Measurements from ENCODE around the gene LARP7. TPM values are rescaled to one million over a fixed set of nuclear protein-coding genes. Genes with fewer than 3 reads are reported as not detected.
"Not testable (repeated sequence)": the region's sequence is repeated elsewhere in the genome, so short reads cannot be mapped to it uniquely, and the experiment has no call there.

LARP7 gene
- total RNA-seq, 3 donors from 2014 or later = 39.3 to 57.5 (median 51.8) TPM

GRCh38 chr4:112633477-112634235 lies 3.3 kb upstream of the LARP7 start:
- DNase-seq (ENCODE audit: low spot score in 2 of 2) = no peak
- H3K9me3 ChIP-seq = no peaks in the 10 kb centered on the region
- no peak overlapping the region for H3K27ac ChIP-seq
- H3K4me3 ChIP-seq = no peak overlapping the region
- intact Hi-C loops (cut with DNase I; ENCODE audit: low total_unique reads) = no loop called here
- TF ChIP-seq, protein P1, sequence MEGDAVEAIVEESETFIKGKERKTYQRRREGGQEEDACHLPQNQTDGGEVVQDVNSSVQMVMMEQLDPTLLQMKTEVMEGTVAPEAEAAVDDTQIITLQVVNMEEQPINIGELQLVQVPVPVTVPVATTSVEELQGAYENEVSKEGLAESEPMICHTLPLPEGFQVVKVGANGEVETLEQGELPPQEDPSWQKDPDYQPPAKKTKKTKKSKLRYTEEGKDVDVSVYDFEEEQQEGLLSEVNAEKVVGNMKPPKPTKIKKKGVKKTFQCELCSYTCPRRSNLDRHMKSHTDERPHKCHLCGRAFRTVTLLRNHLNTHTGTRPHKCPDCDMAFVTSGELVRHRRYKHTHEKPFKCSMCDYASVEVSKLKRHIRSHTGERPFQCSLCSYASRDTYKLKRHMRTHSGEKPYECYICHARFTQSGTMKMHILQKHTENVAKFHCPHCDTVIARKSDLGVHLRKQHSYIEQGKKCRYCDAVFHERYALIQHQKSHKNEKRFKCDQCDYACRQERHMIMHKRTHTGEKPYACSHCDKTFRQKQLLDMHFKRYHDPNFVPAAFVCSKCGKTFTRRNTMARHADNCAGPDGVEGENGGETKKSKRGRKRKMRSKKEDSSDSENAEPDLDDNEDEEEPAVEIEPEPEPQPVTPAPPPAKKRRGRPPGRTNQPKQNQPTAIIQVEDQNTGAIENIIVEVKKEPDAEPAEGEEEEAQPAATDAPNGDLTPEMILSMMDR (IDR thresholded peaks at IDR 0.05) = peak in 2 of 3 donors; percentile 18 to 36
- no peak for TF ChIP-seq POLR2AphosphoS5 (IDR thresholded peaks at IDR 0.05)
- TF ChIP-seq POLR2A (IDR thresholded peaks at IDR 0.05) = no peak
- H3K36me3 ChIP-seq = no peaks in the 10 kb centered on the region
- H3K27me3 ChIP-seq = no peaks in the 10 kb centered on the region
- H3K4me1 ChIP-seq = peaks cover 0 to 7% of the 10 kb centered on the region in 2 donors

GRCh38 chr4:112637552-112637866 lies 566 bp downstream of the LARP7 start:
- H3K27ac ChIP-seq = peak overlapping the region; percentile 98
- no peak for DNase-seq (ENCODE audit: low spot score in 2 of 2)
- H3K4me1 ChIP-seq = peaks cover 0 to 9% of the 10 kb centered on the region in 2 donors
- H3K9me3 ChIP-seq = no peaks in the 10 kb centered on the region
- peak overlapping the region; percentile 49 to 75 (median 63) for H3K4me3 ChIP-seq
- H3K27me3 ChIP-seq = no peaks in the 10 kb centered on the region
- intact Hi-C loops (cut with DNase I; ENCODE audit: low total_unique reads) = no loop called here
- no peaks in the 10 kb centered on the region for H3K36me3 ChIP-seq
- TF ChIP-seq, protein P1 (IDR thresholded peaks at IDR 0.05) = no peak
- TF ChIP-seq POLR2AphosphoS5 (IDR thresholded peaks at IDR 0.05) (no peak), POLR2A (IDR thresholded peaks at IDR 0.05) (no peak)

GRCh38 chr4:112642526-112642925 lies 5.6 kb downstream of the LARP7 start:
- TF ChIP-seq, protein P1 (IDR thresholded peaks at IDR 0.05) = no peak
- no peak overlapping the region for H3K27ac ChIP-seq
- no peaks in the 10 kb centered on the region for H3K36me3 ChIP-seq
- DNase-seq (ENCODE audit: low spot score in 2 of 2) = no peak
- intact Hi-C loops (cut with DNase I; ENCODE audit: low total_unique reads) = loop anchor here (10.0 kb wide), 1 partner anchor 122 kb away; no protein-coding TSS in a partner anchor
- H3K9me3 ChIP-seq = no peaks in the 10 kb centered on the region
- H3K4me3 ChIP-seq = no peak overlapping the region
- peaks cover 0 to 9% of the 10 kb centered on the region in 2 donors for H3K4me1 ChIP-seq
- no peaks in the 10 kb centered on the region for H3K27me3 ChIP-seq

DNA sequence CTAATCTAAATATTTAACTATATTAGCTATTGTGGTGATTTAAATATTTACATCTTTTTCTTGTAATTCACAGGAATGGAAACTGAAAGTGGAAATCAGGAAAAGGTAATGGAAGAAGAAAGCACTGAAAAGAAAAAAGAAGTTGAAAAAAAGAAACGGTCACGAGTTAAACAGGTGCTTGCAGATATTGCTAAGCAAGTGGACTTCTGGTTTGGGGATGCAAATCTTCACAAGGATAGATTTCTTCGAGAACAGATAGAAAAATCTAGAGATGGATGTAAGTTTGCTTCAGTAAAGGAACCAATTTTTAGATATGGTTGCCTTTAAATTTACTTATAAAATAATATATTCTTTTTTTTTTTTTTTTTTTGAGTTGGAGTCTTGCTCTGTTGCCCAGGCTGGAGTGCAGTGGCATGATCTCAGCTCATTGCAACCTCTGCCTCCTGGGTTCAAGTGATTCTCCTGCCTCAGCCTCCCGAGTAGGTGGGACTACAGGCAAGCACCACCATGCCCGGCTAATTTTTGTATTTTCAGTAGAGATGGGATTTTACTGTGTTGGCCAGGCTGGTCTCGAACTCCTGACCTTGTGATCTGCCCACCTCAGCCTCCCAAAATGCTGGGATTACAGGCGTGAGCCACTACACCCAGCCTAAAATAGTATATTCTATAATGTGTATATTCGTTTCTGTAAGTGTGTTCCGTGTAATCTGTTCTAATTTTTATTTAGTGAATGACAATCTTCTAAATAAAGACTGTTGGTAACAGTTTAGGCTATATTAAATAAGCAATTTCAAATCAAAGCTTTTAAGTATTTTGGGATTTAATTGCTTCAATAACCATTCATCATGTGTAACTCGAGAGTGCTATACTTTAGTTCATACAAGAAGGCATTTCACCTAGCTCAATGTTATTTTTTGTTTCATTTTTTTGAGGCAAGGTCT lies 7.9 kb downstream of the LARP7 start:
- H3K27me3 ChIP-seq; H3K4me3 ChIP-seq; H3K27ac ChIP-seq; H3K4me1 ChIP-seq; H3K9me3 ChIP-seq; H3K36me3 ChIP-seq; DNase-seq (ENCODE audit: low spot score in 2 of 2): not testable (repeated sequence)
- intact Hi-C loops (cut with DNase I; ENCODE audit: low total_unique reads) = loop anchor here (10.0 kb wide), 1 partner anchor 120 kb away; no protein-coding TSS in a partner anchor

DNA sequence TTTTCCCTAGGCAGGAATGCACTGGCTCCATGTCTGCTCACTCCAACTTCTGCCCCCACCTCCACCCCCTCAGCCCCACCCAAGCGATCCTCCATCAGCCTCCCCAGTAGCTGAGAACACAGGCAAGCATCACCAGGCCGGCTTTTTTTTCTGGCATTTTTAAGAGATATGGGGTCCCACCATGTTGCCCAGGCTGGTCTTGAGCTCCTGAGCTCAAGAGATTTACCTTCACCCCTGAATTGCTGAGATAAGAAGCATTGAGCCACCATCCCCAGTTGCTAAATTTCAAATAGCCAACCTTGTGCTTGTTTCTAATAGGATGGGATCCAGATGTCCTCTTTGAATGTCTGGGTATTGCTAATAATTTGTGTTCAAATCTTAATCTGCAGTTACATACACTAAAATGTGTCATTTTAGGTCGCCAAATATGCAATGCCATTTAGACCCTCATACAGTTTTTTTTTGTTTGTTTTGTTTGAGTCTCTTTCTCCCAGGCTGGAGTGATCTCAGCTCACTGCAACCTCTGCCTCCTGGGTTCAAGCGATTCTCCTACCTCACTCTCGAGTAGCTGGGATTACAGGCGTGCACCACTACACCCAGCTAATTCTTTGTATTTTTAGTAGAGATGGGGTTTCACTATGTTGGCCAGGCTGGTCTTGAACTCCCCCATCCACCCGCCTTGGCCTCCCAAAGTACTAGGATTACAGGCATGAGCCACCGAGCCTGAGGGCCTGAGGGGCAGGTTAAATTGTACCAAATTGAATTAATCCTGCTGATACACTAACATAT lies 8.8 kb downstream of the LARP7 start:
- Histone ChIP-seq H3K4me1 (no peaks in the 10 kb centered on the region), H3K9me3 (no peaks in the 10 kb centered on the region), H3K27ac (no peak overlapping the region), H3K36me3 (no peaks in the 10 kb centered on the region), H3K27me3 (no peaks in the 10 kb centered on the region), H3K4me3 (no peak overlapping the region)
- TF ChIP-seq POLR2AphosphoS5 (IDR thresholded peaks at IDR 0.05) = no peak
- TF ChIP-seq, protein P1 (IDR thresholded peaks at IDR 0.05) = no peak
- TF ChIP-seq POLR2A (IDR thresholded peaks at IDR 0.05) = no peak
- DNase-seq (ENCODE audit: low spot score in 2 of 2) = no peak
- intact Hi-C loops (cut with DNase I; ENCODE audit: low total_unique reads) = loop anchor here (10.0 kb wide), 1 partner anchor 119 kb away; no protein-coding TSS in a partner anchor
